ENCODE data around the gene SORT1. TPM values are rescaled to one million over a fixed set of nuclear protein-coding genes. Genes with fewer than 3 reads are reported as not detected.

SORT1 gene
- total RNA-seq, 1 donor from 2014 or later, result 7.7 TPM

- intact Hi-C loops (cut with micrococcal nuclease), result no loop called here
Measured at GRCh38 chr1:109300650-109301151, 97.0 kb downstream of the SORT1 start.

- intact Hi-C loops (cut with micrococcal nuclease), result no loop called here
Measured at GRCh38 chr1:109299558-109300343, 98.0 kb downstream of the SORT1 start.

- intact Hi-C loops (cut with micrococcal nuclease), result no loop called here
Measured at GRCh38 chr1:109298666-109299557, 98.8 kb downstream of the SORT1 start.

GRCh38 chr1:109296782-109297181, 100.9 kb downstream of the SORT1 start:
- intact Hi-C loops (cut with micrococcal nuclease), result no loop called here

- intact Hi-C loops (cut with micrococcal nuclease), result no loop called here
Measured at GRCh38 chr1:109295712-109296415, 101.9 kb downstream of the SORT1 start.

GRCh38 chr1:109294481-109294880, 103.2 kb downstream of the SORT1 start:
- intact Hi-C loops (cut with micrococcal nuclease), result no loop called here

- intact Hi-C loops (cut with micrococcal nuclease), result no loop called here
Measured at GRCh38 chr1:109293026-109293425, 104.7 kb downstream of the SORT1 start.

- intact Hi-C loops (cut with micrococcal nuclease), result no loop called here
Measured at GRCh38 chr1:109292364-109292763, 105.4 kb downstream of the SORT1 start.

GRCh38 chr1:109290998-109291397, 106.7 kb downstream of the SORT1 start:
- intact Hi-C loops (cut with micrococcal nuclease), result no loop called here

- intact Hi-C loops (cut with micrococcal nuclease), result no loop called here
Measured at GRCh38 chr1:109290137-109290536, 107.6 kb downstream of the SORT1 start.

- intact Hi-C loops (cut with micrococcal nuclease), result loop anchor here (10.0 kb wide), 1 partner anchor 358 kb away; no protein-coding TSS in a partner anchor
Measured at GRCh38 chr1:109286762-109287161, 111.0 kb downstream of the SORT1 start.

- intact Hi-C loops (cut with micrococcal nuclease), result loop anchor here (1.0 to 10.0 kb wide), 13 partner anchors 21 to 1054 kb away; partner anchors contain the start of genes ATXN7L2, CELSR2, CYB561D1 and GNAI3
Measured at GRCh38 chr1:109283748-109284600, 113.7 kb downstream of the SORT1 start.

- intact Hi-C loops (cut with micrococcal nuclease), result loop anchor here (1.0 to 10.0 kb wide), 13 partner anchors 20 to 1055 kb away; partner anchors contain the start of genes ATXN7L2, CELSR2, CYB561D1 and GNAI3
Measured at GRCh38 chr1:109282952-109283747, 114.6 kb downstream of the SORT1 start, which contains the start of gene PSRC1. Gene PSRC1 (minus strand): TSS chr1:109283145.

GRCh38 chr1:109282497-109282951, 115.2 kb downstream of the SORT1 start:
- intact Hi-C loops (cut with micrococcal nuclease), result loop anchor here (2.0 to 10.0 kb wide), 3 partner anchors 20 to 752 kb away; partner anchors contain the start of gene STRIP1

GRCh38 chr1:109281680-109282496, 115.8 kb downstream of the SORT1 start:
- intact Hi-C loops (cut with micrococcal nuclease), result loop anchor here (2.0 to 10.0 kb wide), 3 partner anchors 19 to 753 kb away; partner anchors contain the start of gene STRIP1

GRCh38 chr1:109280862-109281261, 116.9 kb downstream of the SORT1 start:
- intact Hi-C loops (cut with micrococcal nuclease), result loop anchor here (10.0 kb wide), 1 partner anchor 364 kb away; no protein-coding TSS in a partner anchor

- intact Hi-C loops (cut with micrococcal nuclease), result loop anchor here (10.0 kb wide), 1 partner anchor 365 kb away; no protein-coding TSS in a partner anchor
Measured at GRCh38 chr1:109279615-109280278, 118.0 kb downstream of the SORT1 start.
